ENCODE measurements around the gene TNFRSF12A.

- TF ChIP-seq CTCF (conservative IDR thresholded peaks at IDR 0.05 in 1 of 2, IDR thresholded peaks at IDR 0.05 in 1 of 2; ENCODE audit: extremely low read depth in 1 of 2, insufficient read depth in 1 of 2, low read depth in 1 of 2, low read length in 2 of 2): no peak
- TF ChIP-seq EZH2 (IDR thresholded peaks at IDR 0.05; ENCODE audit: borderline replicate concordance, low read length): no peak
These were observed 15.8 kb upstream of the TNFRSF12A start for GRCh38 chr16:3004319-3004718.

Measured in mammary epithelial cell (primary cell).